Inflammatory macrophage treated with lipopolysaccharide for 4 hours (primary cell): ENCODE measurements around the gene C2orf74.
"Not testable (repeated sequence)": the region's sequence is repeated elsewhere in the genome, so short reads cannot be mapped to it uniquely, and the experiment has no call there.

Source experiments
- DNase-seq: peaks from one replicate; pipeline ENCODE4 v3.0.0-alpha.2; 2020

Gene C2orf74

DNA sequence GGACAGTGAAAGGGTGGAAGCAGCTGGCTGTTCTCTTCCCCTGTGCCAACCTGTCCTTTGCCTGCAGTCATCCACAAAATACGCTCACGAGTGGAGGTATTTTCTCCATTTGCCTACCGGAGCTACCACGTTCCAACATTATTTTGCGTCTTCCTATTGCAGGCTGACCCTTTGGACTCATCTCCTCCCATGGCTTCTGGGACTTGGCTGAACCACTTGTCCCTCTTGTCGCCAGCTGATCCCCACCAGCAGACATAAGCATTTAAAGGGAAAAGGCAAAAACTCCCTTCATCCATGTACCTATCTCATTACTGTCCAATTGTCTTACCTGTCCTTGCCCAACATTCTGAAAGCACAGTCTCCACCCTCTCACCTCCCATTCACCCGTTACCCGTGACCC lies 13.0 kb downstream of the C2orf74 start:
- no peak for DNase-seq

DNA sequence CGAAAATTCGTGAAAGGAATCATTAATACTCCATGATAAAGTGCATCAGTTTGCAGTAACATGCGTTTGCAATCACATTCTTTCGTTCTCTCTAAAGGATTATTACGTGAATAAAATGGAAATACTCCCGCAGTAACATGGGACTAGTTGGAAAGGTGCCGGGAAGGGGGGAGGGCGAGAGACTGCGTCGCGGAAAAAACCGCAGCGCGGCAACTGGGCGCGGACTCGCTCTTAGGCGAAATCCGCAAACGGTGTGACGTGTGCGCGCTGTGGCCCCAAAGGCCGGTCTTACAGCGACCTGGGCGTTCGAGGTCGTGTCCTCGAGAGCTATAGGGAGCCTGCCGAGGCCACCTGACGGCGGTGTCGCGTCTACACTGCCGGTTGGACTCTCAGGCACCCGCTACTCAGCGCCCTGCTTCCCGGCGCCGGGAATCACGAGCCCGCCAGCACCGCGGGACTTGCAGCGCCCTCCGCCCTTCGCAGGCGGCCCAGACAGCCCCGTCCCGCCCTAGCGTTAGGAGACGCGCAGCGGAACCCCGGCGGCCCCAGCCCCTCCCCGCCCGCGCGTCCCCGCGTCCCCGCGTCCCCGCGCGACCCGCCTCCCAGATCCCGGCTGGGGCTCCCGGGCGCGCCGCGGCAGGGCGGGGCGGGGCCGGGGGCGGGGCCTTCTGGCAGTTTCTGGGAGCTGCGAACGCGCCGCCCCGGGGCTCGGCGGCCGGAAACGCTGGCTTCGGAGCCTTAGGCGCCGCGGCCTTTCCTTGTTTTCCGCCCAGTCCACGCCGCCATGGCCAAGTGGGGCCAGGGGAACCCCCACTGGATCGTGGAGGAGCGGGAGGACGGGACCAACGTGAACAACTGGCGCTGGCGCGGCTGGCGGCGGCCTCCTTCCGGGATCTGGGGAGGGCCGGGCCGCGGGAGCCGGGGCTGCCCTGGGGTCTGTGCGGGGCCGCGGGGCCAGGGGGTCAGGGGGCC lies 15.1 kb downstream of the C2orf74 start:
- peak; percentile 92 for DNase-seq

DNA sequence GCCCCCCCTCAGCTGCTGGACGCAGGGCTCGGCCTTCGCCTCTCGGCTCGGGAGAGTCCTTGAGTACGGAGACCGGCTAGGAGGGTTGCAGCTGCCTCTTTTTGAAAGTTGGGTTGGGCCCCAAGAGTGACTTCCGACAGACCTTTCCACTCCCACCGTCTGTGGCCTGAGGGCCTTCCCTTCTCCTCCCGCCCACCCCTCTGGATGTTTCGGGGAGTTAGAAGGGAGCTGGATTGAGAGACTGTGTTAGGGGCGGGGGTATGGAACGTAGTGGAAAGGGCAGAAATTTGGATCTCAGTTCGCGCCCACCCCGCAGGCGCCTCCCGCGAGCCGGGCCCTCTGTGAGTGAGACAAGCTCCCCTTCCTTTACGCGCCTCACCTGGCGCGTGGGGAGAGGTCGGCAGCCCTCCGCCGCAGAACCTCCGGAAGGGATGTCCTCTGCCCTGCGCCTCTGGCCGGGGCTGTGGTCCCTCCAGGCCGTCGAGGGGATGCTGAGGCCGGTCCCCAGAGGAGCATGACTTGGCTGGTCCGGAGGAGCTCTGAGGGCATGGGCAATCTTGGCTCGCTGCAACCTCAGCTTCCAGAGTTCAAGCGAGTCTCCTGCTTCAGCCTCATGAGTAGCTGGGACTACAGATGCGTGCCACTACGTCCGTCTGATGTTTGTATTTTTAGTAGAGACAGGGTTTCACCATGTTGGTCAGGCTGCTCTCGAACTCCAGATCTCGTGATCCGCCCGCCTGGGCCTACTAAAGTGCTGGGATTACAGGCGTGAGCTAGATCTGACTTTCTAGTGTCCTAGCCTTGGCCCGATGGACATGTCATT lies 15.9 kb downstream of the C2orf74 start:
- DNase-seq: peak; percentile 45

DNA sequence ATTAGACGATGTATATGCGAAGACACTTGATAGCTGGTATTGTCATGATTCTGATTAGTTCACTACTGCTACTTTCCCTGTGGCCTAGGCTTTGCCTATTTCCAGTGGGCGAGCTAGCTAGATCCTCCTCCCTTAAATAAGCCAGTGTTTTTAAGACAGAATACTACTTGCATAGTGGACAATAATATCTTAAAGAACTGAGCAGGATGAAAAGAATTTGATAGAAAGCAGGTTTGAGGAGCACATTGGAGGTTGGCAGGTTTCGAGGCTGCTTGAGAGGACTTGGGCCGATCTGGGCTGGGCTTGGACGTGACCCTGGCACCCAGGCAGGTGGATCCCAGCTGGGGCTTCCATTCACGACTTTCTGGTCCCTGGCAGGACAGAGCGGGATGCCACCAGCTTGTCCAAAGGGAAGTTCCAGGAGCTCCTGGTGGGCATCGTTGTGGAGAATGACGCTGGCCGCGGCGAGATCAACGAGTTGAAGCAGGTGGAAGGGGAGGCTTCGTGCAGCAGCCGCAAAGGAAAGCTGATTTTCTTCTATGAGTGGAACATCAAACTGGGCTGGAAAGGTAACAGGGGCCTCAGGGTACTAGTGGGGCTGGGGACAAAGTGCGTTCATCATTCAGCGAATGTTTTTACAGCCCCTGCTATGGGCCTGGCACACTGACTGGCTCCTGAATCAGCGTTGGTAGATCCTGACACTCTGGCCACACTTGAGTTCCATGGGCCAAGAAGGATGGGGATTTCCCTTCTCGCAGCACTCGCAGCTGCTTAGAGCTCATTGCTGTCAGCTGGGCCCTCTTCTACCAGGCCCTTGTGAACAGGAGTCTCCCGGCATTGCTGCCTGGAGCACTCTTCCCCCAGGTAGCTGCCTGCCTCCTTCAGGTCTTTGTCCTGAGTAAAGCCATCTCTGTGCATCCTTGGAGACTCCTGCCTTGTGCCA lies 16.9 kb downstream of the C2orf74 start:
- peak; percentile 7 for DNase-seq

DNA sequence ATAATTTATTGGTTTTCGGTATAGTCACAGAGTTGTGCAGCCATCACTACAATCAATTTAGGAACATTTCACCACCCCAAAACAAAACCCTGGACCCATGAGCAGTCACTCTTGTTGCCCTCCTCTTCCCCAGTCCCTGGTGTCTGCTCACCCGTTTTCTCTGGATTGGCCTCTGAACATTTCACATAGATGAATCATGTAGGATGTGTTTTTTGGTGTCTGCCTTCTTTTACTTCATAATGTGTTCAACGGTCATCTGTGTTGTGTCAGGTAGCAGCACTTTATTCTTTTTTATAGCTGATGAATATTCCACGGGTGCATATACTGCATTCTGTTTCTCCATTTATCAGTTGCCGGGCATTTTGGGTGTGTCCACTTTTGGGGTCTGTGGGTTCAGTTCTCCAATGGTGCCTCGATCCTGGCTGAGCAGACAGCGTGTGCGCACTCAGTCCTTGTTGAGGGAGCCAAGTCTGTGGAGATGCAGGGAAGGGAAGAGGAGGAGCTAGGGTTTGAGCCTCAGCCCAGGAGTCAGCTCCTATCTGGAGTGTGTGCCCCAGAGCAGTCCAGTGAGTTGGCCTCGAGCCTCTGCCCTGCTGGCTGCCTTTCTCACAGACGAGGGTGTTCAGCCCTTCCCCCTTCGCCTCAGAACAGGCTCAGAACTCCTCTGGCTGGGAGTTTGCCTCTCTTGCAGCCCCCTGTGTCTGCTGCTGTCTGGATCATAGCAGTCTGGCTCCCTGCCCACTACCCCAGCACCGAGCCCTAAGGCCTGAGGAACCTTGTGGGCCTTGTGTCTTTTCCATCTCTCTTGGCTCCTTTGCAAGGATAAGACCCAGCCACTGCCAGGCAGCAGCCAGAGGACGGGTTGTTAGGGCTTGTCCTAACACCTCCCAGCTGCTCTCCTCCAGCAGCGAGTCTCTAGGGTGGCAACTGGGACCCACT lies 18.0 kb downstream of the C2orf74 start:
- no peak for DNase-seq

DNA sequence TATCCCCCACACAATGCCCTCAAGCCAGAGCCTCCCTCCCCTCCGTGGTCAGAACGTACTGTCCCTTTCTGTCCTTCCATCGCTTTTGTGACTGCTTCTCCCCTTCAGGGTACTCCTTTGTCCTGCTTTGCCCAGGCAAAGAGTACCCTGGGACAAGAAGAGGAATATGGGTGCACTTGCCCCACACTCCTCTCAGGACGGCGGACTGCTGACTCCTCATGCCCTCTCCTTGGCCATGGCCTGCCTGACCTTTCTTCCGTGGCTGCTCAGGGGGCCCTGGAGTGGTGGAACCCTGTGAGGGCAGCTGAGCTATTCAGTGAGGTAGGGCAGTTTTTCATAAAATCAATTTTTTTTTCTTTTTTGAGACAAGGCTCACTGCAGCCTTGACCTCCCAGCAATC lies 18.7 kb downstream of the C2orf74 start:
- no peak for DNase-seq

DNA sequence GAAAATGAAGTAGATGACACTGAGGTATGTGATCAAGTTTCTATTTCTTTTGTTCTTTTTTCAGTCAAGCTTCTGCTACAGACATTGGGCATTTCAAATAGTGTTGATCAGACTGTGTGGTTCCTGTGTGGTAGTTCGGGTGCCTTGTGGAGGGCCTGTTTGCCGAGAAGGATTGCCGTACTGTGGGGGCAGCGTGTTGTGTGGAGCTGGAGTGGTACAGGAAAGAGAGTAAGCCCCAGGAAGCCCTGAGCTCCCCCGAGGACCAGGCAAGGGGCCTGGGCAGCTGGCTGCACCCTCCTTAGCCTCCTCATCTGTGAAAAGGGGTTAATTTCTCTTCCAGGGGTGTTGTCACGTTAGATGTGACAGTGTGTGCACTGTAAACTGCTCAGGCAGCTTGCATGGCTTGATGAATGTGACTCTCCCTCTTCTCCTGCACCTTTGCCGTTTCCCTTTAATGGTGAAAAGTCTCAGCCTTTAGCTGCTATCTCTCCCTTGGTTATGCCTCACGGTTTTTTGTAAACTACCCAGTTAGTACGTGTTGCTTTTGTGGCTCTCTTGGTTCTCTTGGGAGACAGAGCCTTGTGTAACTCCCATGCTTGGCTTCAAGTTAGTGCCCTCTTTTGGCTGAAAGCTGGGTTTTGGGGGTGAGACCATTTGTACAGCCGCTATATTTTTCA lies 19.5 kb downstream of the C2orf74 start:
- DNase-seq: no peak

DNA sequence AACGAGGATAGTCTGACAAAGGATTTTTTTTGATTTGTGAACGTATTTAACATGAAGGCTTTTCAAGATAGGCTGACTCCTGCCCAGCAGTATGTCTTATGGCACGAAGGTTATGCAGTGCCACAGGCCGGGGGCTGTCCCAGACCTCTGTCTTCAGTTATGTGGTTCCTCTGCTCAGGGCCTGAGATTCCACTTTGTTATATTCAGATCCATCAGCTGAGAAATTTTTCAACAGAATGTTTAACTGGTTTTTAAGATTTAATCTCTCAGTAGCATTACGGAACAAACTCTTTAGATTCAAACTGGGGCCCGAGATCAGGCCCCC lies 20.0 kb downstream of the C2orf74 start:
- DNase-seq: no peak

DNA sequence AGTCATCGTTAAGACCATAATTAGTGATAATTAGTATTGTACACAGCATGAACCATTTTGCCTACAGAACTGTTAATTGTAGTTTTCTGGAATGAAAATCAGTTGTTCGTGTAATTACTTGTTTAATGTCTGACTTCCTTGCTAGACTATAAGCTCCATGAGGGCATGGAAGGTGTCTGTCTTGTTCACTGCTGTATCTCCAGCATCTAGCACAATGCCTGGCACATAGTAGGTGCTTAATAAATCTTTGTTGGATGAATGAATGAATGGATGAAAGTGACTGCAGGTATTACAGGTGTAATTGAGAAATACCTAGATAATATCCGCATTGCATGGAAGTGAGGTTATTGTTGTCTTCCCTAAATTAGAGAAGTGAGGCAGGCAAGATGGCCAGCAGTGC lies 21.8 kb downstream of the C2orf74 start:
- no peak for DNase-seq

DNA sequence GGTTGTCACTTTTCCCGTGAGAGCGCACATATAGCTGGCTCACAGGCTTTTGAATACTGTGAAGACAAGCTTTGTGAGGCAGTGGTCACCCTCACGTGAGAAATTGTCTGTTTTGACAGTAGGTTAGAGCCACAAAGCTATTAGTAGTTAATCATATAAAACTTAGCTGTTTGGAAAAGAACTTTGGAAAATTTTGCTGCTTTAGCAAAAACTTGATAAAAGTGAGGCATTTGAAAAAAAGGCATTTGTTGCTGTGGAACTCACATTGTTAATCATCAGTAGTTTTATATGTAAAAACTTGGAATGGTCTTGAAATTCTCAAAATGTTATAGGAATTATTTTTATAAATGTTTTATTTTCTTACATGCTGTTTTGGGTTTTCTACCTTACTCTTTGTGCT lies 22.3 kb downstream of the C2orf74 start:
- no peak for DNase-seq

DNA sequence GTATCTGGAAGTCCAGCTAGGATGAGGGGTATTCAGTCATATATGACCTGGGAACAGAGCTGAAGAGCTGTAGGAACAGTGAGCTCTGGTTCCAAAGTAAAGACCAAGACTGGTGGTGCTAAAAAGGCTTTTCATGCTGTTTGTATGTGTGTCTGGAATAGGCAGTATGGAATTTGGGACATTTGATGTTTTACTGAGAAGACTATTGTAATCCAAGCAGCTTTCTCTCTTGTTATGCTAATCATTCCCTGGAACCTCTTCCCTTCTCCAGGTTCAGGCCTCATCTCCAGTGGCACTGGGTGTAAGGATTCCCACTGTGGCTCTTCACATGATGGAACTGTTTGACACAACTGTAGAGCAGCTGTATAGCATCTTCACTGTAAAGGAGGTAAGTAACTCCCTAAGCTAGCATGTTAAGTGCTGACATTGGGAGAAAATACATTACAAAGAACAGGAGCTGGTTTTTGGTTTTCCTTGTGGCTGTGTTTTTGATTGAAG lies 23.3 kb downstream of the C2orf74 start:
- no peak for DNase-seq

DNA sequence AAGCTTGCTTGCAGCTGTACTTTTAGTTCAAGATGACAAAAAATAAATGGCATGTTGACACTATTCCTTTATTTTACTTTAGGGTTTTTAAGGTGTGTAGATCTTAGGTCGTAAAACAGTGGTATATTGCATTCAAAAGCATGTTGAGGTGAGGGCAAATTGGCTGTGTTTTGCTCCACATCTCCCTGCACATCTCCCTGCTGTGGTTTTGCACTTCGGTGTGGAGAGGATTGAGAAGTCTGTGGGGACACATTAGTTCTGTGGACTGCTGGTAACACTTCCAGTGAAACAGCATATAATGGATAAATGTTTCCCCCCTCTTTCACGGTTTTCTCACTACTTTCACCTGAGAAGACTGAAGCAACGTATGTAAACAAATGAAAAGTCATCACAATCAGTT lies 25.1 kb downstream of the C2orf74 start:
- DNase-seq: no peak

DNA sequence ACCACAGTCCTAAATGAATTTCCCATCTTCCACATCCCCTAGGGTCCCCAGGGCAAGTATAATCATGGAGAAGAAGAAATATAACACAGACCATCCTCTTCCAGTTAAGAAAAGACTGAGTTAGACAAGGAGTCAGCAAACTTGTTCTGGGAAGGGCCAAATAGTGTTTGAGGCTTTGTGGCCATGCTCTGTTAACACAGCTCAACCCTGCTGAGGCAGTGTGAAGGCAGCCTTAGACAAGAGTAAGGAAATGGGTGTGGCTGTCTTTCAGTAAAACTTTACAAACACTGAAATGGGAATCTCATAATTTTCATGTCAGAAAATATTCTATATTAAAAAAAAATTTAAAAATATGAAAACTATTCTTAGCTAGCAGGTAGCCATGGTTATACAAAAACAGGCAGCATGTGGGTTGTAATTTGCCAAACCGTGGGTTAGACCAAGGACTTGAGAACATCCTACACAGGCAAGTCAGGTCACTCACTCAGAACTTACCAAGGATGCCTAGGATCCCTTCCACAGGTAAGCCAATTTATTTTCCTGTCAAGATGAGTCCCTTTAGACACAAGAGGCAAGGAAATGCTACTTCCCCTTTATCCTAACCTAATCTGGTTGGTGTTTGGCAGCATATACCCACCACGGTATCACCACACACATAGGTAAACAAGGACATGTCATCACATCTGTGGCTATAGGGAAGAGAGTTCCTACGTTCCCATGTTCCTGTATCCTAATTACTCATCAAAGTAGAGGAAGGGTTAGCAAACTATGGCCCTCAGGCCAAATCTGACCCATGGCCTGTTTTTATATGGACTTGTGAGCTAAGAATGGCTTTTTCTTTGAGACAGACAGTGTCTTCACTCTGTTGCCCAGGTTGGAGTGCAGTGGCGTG lies 31.9 kb downstream of the C2orf74 start:
- no peak for DNase-seq

DNA sequence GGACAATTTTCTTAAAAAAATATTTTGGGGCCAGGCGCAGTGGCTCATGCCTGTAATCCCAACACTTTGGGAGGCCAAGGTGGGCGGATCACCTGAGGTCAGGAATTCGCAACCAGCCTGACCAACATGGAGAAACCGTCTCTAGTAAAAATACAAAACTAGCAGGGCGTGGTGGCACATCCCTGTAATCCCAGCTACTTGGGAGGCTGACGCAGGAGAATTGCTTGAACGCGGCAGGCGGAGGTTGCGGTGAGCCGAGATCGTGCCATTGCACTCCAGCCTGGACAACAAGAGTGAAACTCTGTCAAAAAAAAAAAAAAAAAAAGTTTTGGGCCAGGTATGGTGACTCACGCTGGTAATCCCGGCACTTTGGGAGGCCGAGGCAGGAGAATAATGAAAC lies 32.7 kb downstream of the C2orf74 start:
- not testable (repeated sequence) for DNase-seq

DNA sequence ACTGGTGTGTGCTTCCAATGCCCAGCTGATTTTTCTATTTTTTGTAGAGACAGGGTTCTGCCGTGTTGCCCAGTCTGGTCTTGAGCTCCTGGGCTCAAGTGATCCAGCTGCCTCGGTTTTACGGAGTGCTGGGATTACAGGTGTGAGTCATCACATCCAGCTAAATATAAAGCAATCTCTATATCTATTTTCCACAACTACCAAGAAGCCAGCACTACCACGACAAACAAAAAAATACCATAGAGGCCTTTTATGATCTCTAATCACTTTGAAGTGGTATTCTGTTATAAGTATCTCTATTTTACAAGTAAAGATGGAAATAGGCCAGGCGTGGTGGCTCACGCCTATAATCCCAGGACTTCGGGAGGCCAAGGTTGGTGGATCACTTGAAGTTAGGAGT lies 34.7 kb downstream of the C2orf74 start:
- no peak for DNase-seq

DNA sequence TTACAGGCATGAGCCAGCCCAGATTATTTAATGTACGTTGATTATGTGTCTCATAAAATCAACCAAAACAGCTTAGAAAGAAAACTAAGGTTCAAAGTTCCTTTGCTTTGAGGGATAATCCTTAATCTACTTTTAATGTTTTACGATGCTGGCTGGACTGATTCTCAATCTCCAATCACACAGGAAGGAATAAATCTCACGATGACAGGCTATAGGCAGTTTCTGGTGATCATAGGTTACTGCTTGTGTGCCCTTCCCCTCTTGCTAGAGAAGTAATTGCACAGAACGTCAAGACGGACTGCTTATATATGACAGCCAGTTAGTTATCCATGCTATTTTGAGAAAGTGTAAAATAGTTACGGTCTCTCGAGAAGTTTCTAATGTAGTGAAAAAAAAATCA lies 43.1 kb downstream of the C2orf74 start:
- no peak for DNase-seq

DNA sequence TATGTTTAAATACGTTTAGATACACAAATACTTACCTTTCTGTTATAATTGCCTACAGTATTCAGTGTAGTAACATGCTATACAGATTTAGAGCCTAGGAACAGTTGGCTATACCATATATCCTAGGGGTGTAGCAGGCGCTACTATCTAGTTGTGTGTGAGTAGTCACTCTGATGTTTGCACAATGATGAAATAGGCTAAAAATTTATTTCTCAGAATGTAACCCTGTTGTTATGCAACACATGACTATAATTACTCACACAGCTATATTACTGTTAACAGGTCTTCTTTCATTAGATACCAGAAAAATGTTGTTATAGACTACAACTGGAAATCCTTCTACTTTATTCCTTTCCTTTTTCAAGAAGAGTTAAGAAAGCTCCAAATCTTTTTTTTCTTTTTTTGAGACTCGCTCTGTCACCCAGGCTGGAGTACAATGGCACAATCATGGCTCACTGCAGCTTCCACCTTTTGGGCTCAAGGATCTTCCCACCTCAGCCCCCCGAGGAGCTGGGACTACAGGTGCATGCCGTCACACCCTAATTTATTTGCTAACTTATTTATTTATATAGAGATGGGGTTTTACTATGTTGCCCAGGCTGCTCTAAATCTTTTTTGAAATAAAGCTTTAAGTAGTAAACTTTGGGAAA lies 48.5 kb downstream of the C2orf74 start:
- peak; percentile 76 for DNase-seq

DNA sequence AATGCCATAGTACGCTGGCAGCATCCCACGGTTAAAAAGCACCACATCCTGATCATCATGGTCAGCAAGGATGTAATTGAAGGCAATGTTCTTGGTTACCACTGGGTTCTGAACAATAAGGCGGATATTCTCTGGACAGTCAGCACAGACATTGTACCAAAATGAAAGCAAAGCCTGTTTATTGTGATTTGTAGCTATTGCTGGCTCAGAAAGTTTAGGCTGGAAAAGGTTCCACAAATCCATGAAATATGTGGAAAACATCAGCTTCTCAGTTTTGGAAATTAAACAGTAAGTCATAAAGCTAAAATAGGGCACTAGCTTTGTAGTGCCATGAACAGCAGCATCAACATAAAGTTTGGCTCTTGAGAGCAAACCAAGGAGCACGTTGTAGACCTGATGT lies 52.2 kb downstream of the C2orf74 start:
- DNase-seq: no peak
